Osteocyte (in vitro differentiated cells): ENCODE measurements around the gene CCDC177. TPM values are rescaled to one million over a fixed set of nuclear protein-coding genes. Genes with fewer than 3 reads are reported as not detected.
A peak's percentile ranks its signal among the peaks of the same experiment; 100 is the strongest.

Experiments used
- DNase-seq: peaks from one replicate; pipeline ENCODE4 v3.0.0; 2021; ENCODE audit warnings: mixed read lengths; ENCODE audit not compliant: unreplicated experiment; ENCODE audit errors: extremely low spot score
- H3K27ac Mint-ChIP-seq: one replicate; pipeline ENCODE4 v1.8.0; 2021; ENCODE audit warnings: mild to moderate bottlenecking, mixed read lengths; ENCODE audit not compliant: unreplicated experiment
- H3K27me3 Mint-ChIP-seq: one replicate; pipeline ENCODE4 v1.8.0; 2021; ENCODE audit warnings: mixed read lengths; ENCODE audit not compliant: unreplicated experiment
- H3K36me3 Mint-ChIP-seq: one replicate; pipeline ENCODE4 v1.8.0; 2021; ENCODE audit warnings: mixed read lengths; ENCODE audit not compliant: unreplicated experiment
- H3K4me1 Mint-ChIP-seq: one replicate; pipeline ENCODE4 v1.8.0; 2021; ENCODE audit warnings: mixed read lengths; ENCODE audit not compliant: unreplicated experiment
- H3K4me3 Mint-ChIP-seq: one replicate; pipeline ENCODE4 v1.8.0; 2021; ENCODE audit warnings: mild to moderate bottlenecking, moderate library complexity, mixed read lengths; ENCODE audit not compliant: unreplicated experiment
- H3K9me3 Mint-ChIP-seq: one replicate; pipeline ENCODE4 v1.8.0; 2021; ENCODE audit warnings: mixed read lengths; ENCODE audit not compliant: unreplicated experiment
- total RNA-seq: library from RNA; stranded (reverse); gene quantifications from 2 replicates; pipeline ENCODE4 v1.2.1, GENCODE V29; 2021
- TF ChIP-seq, protein P1 (sequence below): fragments of 200-600 bp; sonication (generic); IDR thresholded peaks from 2 replicates; pipeline ENCODE4 v1.5.0; 2021; ENCODE audit warnings: antibody characterized with exemption, mild to moderate bottlenecking, moderate library complexity

Gene CCDC177
- total RNA-seq, 1 donor from 2014 or later: not detected

DNA sequence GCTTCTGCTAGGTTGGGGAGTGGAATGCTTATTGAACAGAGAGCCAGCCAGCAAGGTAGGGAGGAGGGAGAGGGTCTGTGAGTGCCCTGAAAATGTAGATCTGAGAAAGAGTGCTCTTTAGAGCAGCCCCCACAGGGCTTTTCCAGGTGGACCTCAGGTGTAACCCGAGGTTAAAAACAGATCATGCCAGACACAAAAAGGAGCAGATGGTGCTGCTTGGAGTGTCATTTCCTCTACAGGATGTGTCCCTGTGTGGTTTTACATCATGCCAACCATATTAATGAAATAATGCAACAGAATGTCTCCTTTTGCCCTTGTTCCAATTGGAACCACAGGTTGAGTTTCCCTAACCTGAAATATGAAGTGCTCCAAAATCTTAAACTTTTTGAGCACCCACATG is 43.1 kb upstream of the CCDC177 start:
- Mint-ChIP-seq H3K27me3 (no peaks in the 10 kb centered on the region), H3K4me1 (peaks cover 73% of the 10 kb centered on the region), H3K36me3 (peaks cover 11% of the 10 kb centered on the region), H3K9me3 (no peaks in the 10 kb centered on the region), H3K27ac (no peak overlapping the region), H3K4me3 (no peak overlapping the region)
- TF ChIP-seq, protein P1, sequence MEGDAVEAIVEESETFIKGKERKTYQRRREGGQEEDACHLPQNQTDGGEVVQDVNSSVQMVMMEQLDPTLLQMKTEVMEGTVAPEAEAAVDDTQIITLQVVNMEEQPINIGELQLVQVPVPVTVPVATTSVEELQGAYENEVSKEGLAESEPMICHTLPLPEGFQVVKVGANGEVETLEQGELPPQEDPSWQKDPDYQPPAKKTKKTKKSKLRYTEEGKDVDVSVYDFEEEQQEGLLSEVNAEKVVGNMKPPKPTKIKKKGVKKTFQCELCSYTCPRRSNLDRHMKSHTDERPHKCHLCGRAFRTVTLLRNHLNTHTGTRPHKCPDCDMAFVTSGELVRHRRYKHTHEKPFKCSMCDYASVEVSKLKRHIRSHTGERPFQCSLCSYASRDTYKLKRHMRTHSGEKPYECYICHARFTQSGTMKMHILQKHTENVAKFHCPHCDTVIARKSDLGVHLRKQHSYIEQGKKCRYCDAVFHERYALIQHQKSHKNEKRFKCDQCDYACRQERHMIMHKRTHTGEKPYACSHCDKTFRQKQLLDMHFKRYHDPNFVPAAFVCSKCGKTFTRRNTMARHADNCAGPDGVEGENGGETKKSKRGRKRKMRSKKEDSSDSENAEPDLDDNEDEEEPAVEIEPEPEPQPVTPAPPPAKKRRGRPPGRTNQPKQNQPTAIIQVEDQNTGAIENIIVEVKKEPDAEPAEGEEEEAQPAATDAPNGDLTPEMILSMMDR: no peak
- DNase-seq: no peak

DNA sequence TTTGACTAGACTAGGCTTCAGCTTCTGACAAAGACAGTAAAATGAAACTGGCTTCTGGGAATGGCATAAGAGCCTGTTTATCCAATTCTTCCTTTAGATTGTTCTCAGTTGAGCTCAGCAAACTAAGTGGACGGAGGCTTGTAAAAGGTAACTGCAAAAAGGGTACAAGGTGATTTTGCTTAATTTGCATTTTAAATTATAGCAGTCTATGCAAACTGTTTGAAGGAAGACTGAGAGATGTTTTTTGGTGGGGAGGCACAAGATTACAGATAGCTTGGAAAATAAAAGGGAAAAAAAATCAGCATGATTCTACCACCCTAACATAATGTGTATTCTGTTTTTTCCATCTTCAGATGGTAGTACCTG is 41.7 kb upstream of the CCDC177 start:
- TF ChIP-seq, protein P1: no peak
- Mint-ChIP-seq H3K36me3 (peaks cover 11% of the 10 kb centered on the region), H3K27ac (peak overlapping the region; percentile 95), H3K4me3 (peak overlapping the region; percentile 66), H3K27me3 (no peaks in the 10 kb centered on the region), H3K4me1 (peaks cover 76% of the 10 kb centered on the region), H3K9me3 (no peaks in the 10 kb centered on the region)
- DNase-seq: no peak

DNA sequence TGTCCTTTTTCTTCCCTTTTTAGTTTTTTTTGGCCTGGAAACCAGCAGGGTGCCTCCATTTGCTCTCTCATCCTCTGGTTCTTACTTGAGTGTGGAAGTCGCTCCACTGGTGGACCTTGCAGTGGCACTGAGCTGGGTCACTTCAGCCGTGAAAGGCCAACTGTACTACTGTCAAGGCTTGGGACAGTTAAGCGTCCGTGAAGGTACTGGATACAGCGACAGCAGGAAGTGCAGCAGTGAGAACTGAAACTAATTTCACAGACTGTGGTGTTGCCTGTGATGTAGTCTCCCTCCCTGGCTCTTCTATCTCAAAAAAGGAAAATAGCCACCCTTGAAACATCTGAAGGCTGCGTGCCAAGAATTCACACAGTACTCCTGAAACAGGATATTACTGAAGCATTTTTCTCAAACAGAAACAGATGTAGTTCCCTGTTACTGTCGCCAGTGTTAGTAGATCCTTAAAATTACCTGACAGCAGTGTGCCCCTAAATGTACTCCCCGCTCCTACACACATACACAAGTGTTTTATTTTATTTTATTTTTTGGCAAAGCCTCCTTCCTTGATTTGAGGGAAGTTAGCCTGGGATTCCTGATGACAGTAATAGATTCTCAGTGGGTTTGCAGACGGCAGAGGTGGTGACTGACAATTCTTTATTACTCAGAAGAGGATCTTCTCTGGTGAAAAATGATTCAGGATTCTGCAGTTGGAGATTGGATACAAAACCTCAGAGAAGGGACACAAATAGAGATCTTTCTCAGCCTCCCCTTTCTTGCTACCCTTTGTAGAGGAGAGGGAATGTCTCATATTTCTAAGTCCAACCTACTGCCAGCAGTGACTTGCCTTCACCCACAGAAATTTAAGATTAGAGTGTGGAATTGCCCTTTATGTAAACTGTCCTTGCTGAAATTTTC is 41.1 kb upstream of the CCDC177 start:
- TF ChIP-seq, protein P1: peak; percentile 20
- no peaks in the 10 kb centered on the region for H3K9me3 Mint-ChIP-seq
- no peaks in the 10 kb centered on the region for H3K27me3 Mint-ChIP-seq
- peak overlapping the region; percentile 66 for H3K4me3 Mint-ChIP-seq
- H3K4me1 Mint-ChIP-seq: peaks cover 76% of the 10 kb centered on the region
- DNase-seq: no peak
- H3K36me3 Mint-ChIP-seq: peaks cover 11% of the 10 kb centered on the region
- peak overlapping the region; percentile 95 for H3K27ac Mint-ChIP-seq

DNA sequence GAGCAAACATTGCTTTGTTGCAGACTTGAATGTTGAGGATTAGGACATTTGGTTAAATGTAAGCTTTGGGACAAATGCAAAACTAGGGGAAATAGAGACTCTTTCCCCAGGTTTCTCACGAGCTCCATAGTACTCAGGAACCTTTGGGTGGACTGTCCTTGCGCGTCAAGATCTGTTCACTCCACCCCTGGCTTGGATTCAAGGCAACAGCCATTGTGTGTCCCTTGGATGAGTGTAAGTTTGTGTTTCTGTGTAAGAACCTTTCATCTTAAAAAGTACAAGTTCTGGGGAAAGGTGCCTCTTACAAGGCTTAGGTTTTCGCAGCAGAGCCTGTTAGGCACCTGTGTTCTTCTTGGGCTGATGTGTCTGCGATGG is 40.4 kb upstream of the CCDC177 start:
- Mint-ChIP-seq H3K4me1 (peaks cover 77% of the 10 kb centered on the region), H3K4me3 (peak overlapping the region; percentile 66), H3K36me3 (peaks cover 8% of the 10 kb centered on the region), H3K27me3 (no peaks in the 10 kb centered on the region), H3K9me3 (no peaks in the 10 kb centered on the region), H3K27ac (peak overlapping the region; percentile 95)
- TF ChIP-seq, protein P1: no peak
- DNase-seq: no peak

DNA sequence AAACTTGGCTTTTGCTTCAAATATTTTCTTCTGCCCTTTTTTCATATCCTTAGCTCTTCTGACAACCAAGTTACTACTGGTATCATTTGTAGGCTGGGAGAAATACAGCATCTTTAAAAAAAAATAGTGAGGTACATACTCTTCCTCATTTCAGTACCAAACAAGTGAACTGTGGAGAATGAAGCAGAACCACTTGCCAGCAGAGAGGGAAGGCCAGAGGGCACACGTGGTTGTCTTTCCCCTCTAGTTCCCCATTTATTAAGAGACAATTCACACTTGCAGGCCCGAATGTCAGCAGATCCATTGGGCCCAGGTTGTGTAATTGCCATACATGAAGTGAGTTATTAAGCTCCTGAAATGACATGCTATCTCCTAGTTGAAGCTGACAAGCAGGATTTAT is 39.9 kb upstream of the CCDC177 start:
- Mint-ChIP-seq H3K4me1 (peaks cover 75% of the 10 kb centered on the region), H3K27me3 (no peaks in the 10 kb centered on the region), H3K9me3 (no peaks in the 10 kb centered on the region), H3K4me3 (no peak overlapping the region), H3K36me3 (peaks cover 6% of the 10 kb centered on the region), H3K27ac (peak overlapping the region; percentile 39)
- DNase-seq: no peak
- TF ChIP-seq, protein P1: no peak
